Hematopoietic multipotent progenitor cell treated with erythropoietin and hydrocortisone succinate and interleukin-3 and kit ligand, for 15 days (in vitro differentiated cells): ENCODE data around the gene CGB8.
A peak's percentile ranks its signal among the peaks of the same experiment; 100 is the strongest.
"Not testable (repeated sequence)": the region's sequence is repeated elsewhere in the genome, so short reads cannot be mapped to it uniquely, and the experiment has no call there.

Experiments
- DNase-seq: peaks from one replicate; pipeline ENCODE4 v3.0.0-alpha.2; 2015; ENCODE audit warnings: low spot score

CGB8 gene

GRCh38 chr19:49049011-49049410 lies at the start of gene CGB8:
CGB8 (minus strand) TSS chr19:49049111; CDS start chr19:49048739, 372 bp downstream.
- DNase-seq = not testable (repeated sequence)

DNA sequence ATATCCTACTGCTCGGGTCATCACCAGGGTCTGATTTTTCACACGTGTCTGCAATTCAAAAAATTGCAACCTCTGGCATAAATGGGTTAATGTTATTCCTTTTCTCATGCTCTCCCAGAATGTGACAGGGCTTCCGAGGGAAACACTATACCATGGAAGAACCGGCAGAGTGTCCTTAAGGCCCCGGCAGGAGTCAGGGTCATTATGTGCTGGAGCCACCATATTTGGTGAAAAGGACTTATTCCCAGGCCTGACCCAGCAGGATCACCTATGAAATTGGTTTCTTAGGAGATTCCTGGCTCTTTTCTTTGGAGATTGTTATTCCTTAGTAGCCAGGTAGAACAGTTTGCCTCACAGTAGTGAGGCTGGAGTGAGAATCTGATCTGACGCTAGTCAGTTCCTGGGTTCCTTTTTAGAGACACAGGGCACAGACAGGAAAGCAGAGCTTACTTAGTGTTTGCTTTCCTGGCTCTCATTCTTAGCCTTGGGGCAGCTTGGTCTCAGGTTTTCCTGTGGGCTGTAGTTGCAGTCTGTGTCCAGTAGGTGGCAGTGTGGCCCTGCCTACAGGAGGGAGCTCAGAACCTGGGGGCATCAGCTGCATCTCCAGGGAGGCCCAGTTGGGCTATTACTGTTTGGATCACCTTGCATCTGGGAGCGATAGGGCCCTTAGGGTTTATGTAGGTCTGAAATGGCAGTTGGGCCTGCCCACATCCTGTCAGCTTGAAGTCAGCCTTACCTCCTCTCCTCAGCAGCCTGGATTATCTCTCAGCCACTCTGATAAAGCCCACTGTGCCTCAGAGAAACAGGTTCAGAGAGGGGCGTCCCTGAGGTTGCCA lies 48.8 kb upstream of the CGB8 start:
- DNase-seq = peak; percentile 83

- no peak for DNase-seq
Observed at GRCh38 chr19:49094505-49095482, 45.9 kb upstream of the CGB8 start.

GRCh38 chr19:49092686-49093085 lies 43.8 kb upstream of the CGB8 start:
- DNase-seq = no peak

- no peak for DNase-seq
Observed at GRCh38 chr19:49091391-49092038, 42.6 kb upstream of the CGB8 start.

- DNase-seq = no peak
Observed at GRCh38 chr19:49086296-49086695, 37.4 kb upstream of the CGB8 start.

- DNase-seq = no peak
Observed at GRCh38 chr19:49085868-49086232, 36.9 kb upstream of the CGB8 start.

DNA sequence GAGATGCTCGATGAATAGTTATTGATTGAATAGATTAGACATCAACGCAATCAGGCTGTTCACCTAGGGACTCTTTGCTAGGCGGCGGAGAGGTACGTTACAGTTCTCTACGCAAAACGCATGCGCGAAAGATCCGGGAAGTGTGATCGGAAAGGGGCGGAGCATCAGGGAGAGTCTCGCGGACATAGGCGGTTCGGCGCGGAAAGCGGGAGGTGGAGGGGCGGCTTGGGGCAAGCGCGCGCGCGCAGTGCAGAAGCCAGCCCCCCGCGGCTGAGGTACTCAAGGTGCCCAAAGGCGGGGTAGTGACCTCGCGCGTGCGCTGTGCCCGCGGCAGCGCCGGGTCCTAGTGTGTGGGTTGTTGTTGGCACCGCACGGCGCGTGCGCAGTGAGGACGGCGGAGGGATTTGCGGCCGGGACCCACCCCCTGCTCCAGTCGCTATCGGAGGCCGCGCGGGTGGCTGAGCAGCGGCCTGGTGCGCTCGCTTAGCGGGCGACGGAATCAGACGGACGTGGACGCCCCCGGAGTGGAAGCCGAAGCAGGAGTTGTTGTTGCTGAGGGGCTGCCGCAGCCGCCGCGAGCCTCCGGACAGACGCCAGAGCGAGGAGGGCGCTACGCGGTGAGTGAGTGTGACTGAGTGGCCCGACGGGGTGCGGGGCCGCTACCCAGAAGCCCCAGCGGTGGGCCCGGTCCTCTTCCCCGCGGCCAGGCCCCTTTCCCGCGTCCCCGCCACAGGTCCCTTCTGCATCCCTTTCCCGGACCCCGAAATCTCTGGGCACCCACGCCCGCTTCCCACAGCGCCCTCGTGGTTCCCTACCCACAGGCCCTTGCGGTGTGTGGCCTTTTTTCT lies 36.3 kb upstream of the CGB8 start, which contains the start of gene SNRNP70:
Gene SNRNP70, plus strand, starts transcription at position 432 of the 848 bp plus-strand sequence. CDS start 964 bp downstream, outside the sequence.
- DNase-seq = peak; percentile 98

- no peak for DNase-seq
Observed at GRCh38 chr19:49084206-49085019, 35.5 kb upstream of the CGB8 start.

- DNase-seq = no peak
Observed at GRCh38 chr19:49081273-49081672, 32.4 kb upstream of the CGB8 start.

DNA sequence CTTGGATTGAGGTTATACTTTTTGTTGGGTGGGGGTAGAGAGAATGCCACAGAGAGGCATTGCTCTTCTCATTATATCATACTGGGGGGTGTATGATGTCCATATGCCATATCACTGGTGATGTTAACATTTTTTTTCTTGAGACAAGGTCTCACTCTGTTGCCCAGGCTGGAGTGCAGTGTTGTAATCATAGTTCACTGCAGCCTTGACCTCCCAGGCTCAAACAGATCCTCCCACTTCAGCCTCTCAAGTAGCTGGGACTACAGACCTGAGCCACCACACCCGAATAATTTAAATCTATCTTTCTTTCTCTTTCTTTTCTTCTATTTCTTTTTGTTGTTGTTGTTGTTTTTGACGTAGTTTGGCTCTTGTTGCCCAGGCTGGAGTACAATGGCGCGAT lies 31.5 kb upstream of the CGB8 start:
- DNase-seq = no peak

GRCh38 chr19:49074869-49075268 lies 26.0 kb upstream of the CGB8 start:
- peak; percentile 17 for DNase-seq

GRCh38 chr19:49073514-49074378 lies 24.8 kb upstream of the CGB8 start:
- DNase-seq = no peak

DNA sequence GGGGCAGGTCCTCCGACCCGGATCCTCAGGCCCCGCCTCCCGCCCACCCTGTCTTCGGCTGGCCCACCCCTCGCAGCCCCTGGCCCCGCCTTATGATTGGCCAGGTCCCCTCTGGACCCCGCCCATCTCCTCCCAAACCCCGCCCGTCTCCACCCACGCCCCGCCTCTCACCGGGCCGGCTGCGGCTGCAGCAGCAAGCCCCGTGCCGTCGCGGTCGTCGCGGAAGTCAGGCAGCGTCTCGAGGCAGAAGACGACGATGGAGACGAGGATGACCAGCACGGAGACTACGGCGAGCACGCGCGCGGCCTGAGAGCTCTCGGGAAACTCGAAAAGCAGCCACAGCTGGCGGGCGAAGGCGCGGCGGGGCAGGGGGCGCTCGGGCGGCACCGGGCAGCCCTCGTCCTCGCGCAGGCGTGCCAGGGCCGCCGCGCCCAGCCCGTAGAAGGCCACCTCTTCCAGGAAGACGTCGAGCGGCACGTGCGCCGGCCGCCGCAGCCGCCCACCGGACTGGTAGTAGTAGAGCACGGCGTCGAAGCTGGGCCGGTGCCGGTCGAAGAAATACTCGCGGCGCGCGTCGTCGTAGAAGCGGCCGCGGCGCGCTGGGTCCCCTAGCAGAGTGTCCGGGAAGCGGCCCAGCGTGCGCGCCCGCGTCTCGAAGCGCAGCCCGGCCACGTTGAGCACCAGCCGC lies 23.1 kb upstream of the CGB8 start:
- no peak for DNase-seq

GRCh38 chr19:49070416-49070815 lies 21.5 kb upstream of the CGB8 start:
- no peak for DNase-seq

- no peak for DNase-seq
Observed at GRCh38 chr19:49069026-49069425, 20.1 kb upstream of the CGB8 start.

- DNase-seq = no peak
Observed at GRCh38 chr19:49067554-49067953, 18.6 kb upstream of the CGB8 start.

- DNase-seq = no peak
Observed at GRCh38 chr19:49065905-49066512, 17.1 kb upstream of the CGB8 start.
